ENCODE measurements around the gene ROBO2.

The ROBO2 gene

DNA sequence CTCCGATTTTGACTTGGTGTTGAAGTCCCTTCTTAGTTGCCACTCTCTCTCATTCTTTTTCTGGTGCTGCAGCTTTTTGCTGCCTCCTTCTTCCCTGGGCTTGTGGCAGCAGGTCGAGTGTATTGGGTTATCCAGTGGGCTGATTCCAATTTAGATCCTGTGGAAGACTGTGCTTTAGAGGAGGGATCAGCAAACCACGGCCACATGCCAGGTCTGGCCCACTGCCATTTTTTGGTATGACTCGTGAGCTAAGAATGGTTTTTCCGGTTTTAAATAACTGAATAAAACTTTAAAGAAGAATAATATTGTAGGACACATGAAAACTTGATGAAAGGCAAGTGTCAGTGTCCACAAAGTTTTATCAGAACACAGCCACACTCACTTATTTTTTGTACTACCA, 330.5 kb downstream of the ROBO2 start:
- DNase-seq (ENCODE audit: low read depth) = peak; percentile 7
- H3K4me3 ChIP-seq (ENCODE audit: low read depth, low read length) = no peak overlapping the region

DNA sequence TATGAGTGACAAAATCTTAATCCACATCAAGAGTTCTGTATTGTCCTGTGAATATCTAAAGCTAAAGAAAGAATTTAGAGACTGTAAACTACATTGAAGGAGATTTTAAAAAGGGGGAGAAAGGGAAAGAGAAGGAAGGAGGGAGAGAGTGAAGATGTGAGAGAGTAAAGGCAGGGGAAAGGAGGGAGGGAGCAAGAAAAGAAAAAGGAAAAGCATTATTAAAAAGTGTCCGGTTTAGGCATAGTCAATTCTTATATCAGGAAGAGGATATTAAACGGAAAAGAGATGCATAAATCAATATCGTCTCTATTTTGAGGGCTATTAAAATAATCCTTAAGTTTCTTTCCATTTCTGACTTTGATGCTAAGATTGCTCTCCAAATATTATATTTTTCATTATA, 332.1 kb downstream of the ROBO2 start:
- TF ChIP-seq, protein P1, sequence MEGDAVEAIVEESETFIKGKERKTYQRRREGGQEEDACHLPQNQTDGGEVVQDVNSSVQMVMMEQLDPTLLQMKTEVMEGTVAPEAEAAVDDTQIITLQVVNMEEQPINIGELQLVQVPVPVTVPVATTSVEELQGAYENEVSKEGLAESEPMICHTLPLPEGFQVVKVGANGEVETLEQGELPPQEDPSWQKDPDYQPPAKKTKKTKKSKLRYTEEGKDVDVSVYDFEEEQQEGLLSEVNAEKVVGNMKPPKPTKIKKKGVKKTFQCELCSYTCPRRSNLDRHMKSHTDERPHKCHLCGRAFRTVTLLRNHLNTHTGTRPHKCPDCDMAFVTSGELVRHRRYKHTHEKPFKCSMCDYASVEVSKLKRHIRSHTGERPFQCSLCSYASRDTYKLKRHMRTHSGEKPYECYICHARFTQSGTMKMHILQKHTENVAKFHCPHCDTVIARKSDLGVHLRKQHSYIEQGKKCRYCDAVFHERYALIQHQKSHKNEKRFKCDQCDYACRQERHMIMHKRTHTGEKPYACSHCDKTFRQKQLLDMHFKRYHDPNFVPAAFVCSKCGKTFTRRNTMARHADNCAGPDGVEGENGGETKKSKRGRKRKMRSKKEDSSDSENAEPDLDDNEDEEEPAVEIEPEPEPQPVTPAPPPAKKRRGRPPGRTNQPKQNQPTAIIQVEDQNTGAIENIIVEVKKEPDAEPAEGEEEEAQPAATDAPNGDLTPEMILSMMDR (IDR thresholded peaks at IDR 0.05; ENCODE audit: control insufficient read depth, extremely low read depth, insufficient read depth) = no peak
- no peak overlapping the region for H3K4me3 ChIP-seq (ENCODE audit: low read depth, low read length)

More for the DNA sequence above, 330.5 kb downstream of the ROBO2 start:
- TF ChIP-seq, protein P1 (IDR thresholded peaks at IDR 0.05; ENCODE audit: control insufficient read depth, extremely low read depth, insufficient read depth) = no peak

DNA sequence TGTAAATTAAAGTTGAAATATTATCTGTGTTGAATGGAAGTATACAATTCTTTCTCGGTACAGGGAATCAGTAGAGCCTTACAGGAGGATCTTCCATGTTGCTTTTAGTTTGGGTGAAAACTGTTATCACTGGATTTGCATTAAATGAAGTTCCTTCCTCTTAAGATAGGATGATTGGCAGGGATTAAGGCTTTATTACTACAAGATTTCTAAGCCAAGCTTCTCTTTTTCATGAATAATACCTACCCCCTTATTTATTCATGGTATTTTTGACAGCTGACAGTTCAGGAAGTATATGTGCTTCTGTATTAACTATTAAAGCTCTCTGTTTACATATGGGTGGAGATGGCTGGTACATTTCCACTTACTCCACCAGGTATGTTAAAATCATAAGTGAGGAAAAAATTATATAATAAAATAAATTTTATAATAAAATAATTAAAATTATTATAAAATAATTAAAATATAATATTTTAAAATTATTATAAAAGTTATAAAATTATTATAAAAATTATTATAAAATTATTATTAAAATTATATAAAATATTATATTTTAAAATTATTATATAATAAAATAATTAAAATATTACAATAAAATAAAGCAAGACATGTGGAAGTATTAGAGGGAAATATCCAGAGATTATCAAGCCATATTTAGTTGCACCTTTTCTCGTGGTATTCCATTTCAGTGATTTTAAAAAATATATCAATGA, 332.9 kb downstream of the ROBO2 start:
- no peak for DNase-seq (ENCODE audit: low read depth)
- TF ChIP-seq, protein P1 (IDR thresholded peaks at IDR 0.05; ENCODE audit: control insufficient read depth, extremely low read depth, insufficient read depth) = no peak
- no peak overlapping the region for H3K4me3 ChIP-seq (ENCODE audit: low read depth, low read length)

More for the DNA sequence above, 332.1 kb downstream of the ROBO2 start:
- DNase-seq (ENCODE audit: low read depth) = no peak

DNA sequence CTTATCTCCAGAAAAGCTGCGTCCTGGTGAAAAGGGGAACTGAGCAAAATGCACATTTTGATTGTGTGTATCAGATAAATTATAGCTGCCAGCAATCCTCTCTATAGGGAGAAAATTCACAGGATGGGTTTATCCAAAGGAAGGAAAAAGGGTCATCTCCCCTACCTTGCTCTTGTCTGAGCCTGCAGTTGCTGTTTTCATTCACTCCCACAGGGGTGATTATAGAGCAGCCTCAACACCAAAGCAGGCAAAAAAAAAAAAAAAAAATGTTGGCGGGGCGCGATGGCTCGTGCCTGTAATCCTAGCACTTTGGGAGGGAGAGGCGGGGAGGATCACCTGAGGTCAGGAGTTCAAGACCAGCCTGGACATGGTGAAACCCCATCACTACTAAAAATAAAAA, 333.7 kb downstream of the ROBO2 start:
- TF ChIP-seq, protein P1 (IDR thresholded peaks at IDR 0.05; ENCODE audit: control insufficient read depth, extremely low read depth, insufficient read depth) = no peak
- no peak overlapping the region for H3K4me3 ChIP-seq (ENCODE audit: low read depth, low read length)
- no peak for DNase-seq (ENCODE audit: low read depth)

DNA sequence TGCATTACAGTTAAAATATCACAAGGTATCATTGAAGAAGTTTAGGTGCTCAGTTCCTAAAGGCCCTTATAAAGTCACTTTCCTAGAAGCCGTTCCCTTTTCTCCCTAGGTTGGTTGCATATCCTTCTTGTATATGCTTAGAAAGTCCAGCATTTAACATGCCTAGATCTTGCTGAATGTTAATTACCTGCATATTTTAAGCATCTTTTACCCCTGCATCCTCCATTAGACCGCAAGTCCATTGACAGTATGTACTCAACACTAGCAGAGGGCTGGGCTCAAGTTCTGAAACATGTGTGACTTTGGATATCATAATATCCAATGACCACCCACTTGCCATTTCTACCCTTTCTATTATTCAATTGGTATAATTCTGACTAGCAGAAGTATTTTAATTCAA, 336.6 kb downstream of the ROBO2 start:
- H3K4me3 ChIP-seq (ENCODE audit: low read depth, low read length) = no peak overlapping the region
- no peak for DNase-seq (ENCODE audit: low read depth)
- TF ChIP-seq, protein P1 (IDR thresholded peaks at IDR 0.05; ENCODE audit: control insufficient read depth, extremely low read depth, insufficient read depth) = no peak

DNA sequence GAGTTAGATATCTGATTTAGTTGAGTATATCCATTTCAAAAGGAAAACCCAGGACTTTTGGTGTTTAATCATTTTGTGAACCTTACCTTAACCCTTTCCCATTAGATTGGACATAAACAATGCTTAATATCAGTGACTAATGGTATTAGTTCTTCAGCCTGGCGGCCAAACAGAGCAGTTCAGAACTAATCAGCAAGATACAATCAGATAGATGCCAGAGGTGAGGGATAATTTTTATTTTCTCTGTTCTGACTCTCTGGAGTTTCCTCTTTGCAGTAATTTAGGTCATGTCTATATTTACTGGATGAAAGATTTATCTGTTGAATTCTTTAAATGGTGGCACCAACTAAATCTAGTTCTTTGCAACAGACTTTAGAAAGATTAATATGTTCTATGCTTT, 337.8 kb downstream of the ROBO2 start:
- no peak for DNase-seq (ENCODE audit: low read depth)
- TF ChIP-seq, protein P1 (IDR thresholded peaks at IDR 0.05; ENCODE audit: control insufficient read depth, extremely low read depth, insufficient read depth) = no peak

DNA sequence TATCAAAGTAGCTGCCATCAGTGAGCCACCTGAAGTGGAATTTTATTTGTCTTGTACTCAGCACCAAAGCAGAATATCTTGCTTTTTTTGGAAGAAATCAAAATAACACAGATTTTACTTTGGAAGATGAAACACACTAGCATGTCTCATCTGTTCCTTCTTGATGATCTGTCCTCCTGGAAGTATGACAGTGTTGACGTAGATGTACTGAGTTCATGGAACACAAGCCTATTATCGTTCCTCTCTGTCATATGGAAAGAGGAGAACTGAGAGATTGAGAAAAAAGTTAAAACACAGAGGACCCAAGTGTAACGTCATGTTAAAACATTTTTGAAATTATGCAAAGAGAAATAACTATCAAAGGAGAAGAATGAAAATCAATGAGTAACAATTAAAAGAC, 340.2 kb downstream of the ROBO2 start:
- H3K4me3 ChIP-seq (ENCODE audit: low read depth, low read length) = no peak overlapping the region
- TF ChIP-seq, protein P1 (IDR thresholded peaks at IDR 0.05; ENCODE audit: control insufficient read depth, extremely low read depth, insufficient read depth) = no peak
- no peak for DNase-seq (ENCODE audit: low read depth)

More for the DNA sequence above, 337.8 kb downstream of the ROBO2 start:
- no peak overlapping the region for H3K4me3 ChIP-seq (ENCODE audit: low read depth, low read length)
